ENCODE results near the gene ABTB2. TPM values are rescaled to one million over a fixed set of nuclear protein-coding genes. Genes with fewer than 3 reads are reported as not detected.

The ABTB2 gene
- total and polyA plus RNA-seq, 12 donors: 2.5 to 19.1 (median 14.2) TPM

DNA sequence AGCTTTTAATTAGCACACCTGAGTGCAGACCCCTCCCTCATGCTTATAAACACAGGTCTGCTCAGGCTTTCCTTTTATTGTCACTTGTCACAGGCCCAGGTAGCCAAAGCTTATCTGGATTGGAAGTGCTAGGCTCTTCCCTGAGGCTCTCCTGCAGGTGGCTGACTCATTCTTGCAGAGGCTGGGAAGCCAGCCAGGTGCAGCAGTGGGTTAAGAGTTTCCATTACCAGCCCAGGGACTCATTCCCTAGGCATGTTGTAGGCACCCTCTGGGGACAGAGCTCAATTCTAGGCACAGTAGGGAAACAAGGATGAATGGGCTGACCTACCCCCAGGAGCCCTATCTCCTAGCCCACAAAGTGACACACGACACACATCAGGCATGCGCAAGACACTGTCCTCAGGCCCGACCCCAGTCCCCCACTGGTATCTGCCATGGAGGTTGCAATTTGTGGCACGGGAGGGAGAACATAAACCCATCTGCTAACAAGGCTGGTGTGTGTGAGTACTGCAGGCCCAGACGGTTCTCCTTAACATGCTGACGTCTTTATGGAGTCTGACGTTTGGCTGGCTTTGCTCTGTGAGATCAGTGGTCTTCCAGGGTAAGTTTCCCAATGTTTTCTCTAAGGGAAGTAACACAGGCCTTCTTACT, 94.2 kb downstream of the ABTB2 start:
- peak; percentile 41 to 59 for DNase-seq
- no peak overlapping the region for H3K4me3 ChIP-seq
- peak overlapping the region in 3 of 10 donors; percentile 13 to 60 (median 27) for H3K27ac ChIP-seq
- intact Hi-C loops (cut with DNase I): loop anchor here in 2 of 10 donors (10.0 kb wide), 2 partner anchors 81 to 91 kb away; partner anchors contain the start of gene ABTB2 (in 1 of the 2)
- ATAC-seq: peak; percentile 56 to 80 (median 61)
- TF ChIP-seq, protein P1, sequence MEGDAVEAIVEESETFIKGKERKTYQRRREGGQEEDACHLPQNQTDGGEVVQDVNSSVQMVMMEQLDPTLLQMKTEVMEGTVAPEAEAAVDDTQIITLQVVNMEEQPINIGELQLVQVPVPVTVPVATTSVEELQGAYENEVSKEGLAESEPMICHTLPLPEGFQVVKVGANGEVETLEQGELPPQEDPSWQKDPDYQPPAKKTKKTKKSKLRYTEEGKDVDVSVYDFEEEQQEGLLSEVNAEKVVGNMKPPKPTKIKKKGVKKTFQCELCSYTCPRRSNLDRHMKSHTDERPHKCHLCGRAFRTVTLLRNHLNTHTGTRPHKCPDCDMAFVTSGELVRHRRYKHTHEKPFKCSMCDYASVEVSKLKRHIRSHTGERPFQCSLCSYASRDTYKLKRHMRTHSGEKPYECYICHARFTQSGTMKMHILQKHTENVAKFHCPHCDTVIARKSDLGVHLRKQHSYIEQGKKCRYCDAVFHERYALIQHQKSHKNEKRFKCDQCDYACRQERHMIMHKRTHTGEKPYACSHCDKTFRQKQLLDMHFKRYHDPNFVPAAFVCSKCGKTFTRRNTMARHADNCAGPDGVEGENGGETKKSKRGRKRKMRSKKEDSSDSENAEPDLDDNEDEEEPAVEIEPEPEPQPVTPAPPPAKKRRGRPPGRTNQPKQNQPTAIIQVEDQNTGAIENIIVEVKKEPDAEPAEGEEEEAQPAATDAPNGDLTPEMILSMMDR (IDR thresholded peaks at IDR 0.05): no peak
- no peaks in the 10 kb centered on the region for H3K36me3 ChIP-seq
- H3K27me3 ChIP-seq: no peaks in the 10 kb centered on the region
- 84 to 86% methylated on average over 7 of the region's 7 CpGs for WGBS, 2 donors
- peaks cover 9 to 54% (median 27%) of the 10 kb centered on the region in 9 donors for H3K4me1 ChIP-seq
- H3K9me3 ChIP-seq: no peaks in the 10 kb centered on the region

DNA sequence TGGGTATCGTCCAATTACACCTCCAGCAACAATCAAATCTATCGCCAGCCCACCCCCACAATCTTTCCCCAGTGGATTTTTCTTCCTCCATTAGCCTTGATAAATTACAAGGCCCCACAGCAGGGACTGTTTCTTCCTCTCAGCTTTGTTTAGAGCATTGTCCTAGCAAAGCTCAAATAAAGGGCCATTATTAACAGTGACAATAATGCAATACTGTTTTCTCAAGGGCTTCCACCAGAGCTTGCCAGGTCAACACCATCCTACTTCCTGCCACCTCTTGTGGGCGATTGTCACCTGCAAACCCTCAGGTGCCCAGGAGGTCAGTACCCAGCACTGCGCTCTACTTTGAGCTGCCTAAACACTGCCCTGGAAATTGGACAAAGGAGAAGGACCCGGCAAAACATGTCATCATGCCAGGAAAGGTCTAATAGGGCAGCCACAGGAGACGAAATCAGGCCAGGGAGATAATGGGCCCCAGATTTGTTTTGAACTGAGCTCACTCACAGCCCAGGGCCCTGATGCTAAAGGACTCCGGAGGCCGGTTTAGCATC, 95.2 kb downstream of the ABTB2 start:
- H3K4me3 ChIP-seq: no peak overlapping the region
- intact Hi-C loops (cut with DNase I): loop anchor here in 2 of 10 donors (10.0 kb wide), 2 partner anchors 82 to 92 kb away; partner anchors contain the start of gene ABTB2 (in 1 of the 2)
- no peaks in the 10 kb centered on the region for H3K36me3 ChIP-seq
- no peaks in the 10 kb centered on the region for H3K9me3 ChIP-seq
- TF ChIP-seq, protein P1 (IDR thresholded peaks at IDR 0.05): no peak
- ATAC-seq: peak in 3 of 8 donors; percentile 4 to 18 (median 18)
- DNase-seq: no peak
- no peaks in the 10 kb centered on the region for H3K27me3 ChIP-seq
- whole genome bisulfite sequencing, 2 donors: 69 to 72% methylated on average over 8 of the region's 8 CpGs
- H3K27ac ChIP-seq: peak overlapping the region in 3 of 10 donors; percentile 15 to 60 (median 27)
- H3K4me1 ChIP-seq: peaks cover 9 to 54% (median 27%) of the 10 kb centered on the region in 9 donors

DNA sequence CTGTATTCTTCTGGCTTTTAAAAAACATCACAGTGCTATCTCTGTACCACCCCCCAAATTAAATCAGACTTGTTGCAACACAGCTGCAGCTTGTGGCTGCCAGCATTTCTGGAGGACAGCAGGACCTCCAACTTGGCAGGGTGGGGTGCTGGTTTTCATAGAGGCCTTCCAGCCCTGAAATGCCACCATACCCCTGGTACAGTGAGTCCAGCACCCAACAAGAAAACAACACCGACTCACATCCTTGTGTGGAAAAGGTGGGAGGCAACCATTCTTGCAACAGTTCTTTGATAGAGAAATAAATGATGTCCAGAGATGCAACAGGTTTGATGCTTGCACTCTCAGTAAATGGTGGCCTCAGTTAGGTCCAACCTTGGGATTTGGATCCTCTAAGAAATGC, 96.0 kb downstream of the ABTB2 start:
- Histone ChIP-seq H3K4me3 (no peak overlapping the region), H3K9me3 (no peaks in the 10 kb centered on the region), H3K36me3 (no peaks in the 10 kb centered on the region), H3K27ac (no peak overlapping the region), H3K27me3 (no peaks in the 10 kb centered on the region), H3K4me1 (peaks cover 9 to 57% (median 25%) of the 10 kb centered on the region in 9 donors)
- DNase-seq (no peak), ATAC-seq (no peak)
- WGBS, 2 donors: 89 to 95% methylated on average over 1 of the region's 1 CpG
- intact Hi-C loops (cut with DNase I): loop anchor here in 2 of 10 donors (10.0 kb wide), 2 partner anchors 83 to 93 kb away; partner anchors contain the start of gene ABTB2 (in 1 of the 2)
- TF ChIP-seq, protein P1 (IDR thresholded peaks at IDR 0.05): no peak

DNA sequence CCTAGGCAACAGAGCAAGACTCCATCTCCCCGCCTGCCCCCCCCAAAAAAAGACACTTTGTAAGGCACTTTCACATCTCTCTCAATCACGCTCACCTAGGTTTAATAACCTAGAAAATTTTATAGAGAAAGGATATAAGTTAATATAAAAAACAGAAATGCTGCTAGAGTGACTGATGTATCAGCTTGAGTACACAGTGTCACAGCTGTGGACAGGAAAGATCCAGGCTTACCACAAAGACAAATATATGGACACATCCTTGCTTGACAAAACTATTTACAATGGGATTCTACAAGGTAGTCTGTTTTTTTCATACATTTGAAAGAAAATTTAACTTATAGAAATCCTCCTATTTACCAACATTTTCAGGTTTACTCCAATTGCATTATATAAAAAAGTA, 96.7 kb downstream of the ABTB2 start:
- no peaks in the 10 kb centered on the region for H3K36me3 ChIP-seq
- TF ChIP-seq, protein P1 (IDR thresholded peaks at IDR 0.05): no peak
- H3K27ac ChIP-seq: no peak overlapping the region
- H3K9me3 ChIP-seq: no peaks in the 10 kb centered on the region
- WGBS, 2 donors: 81 to 89% methylated on average over 2 of the region's 2 CpGs
- H3K27me3 ChIP-seq: no peaks in the 10 kb centered on the region
- H3K4me3 ChIP-seq: no peak overlapping the region
- H3K4me1 ChIP-seq: peaks cover 9 to 51% (median 20%) of the 10 kb centered on the region in 9 donors
- intact Hi-C loops (cut with DNase I): loop anchor here in 2 of 10 donors (10.0 kb wide), 2 partner anchors 84 to 94 kb away; partner anchors contain the start of gene ABTB2 (in 1 of the 2)
- no peak for ATAC-seq
- DNase-seq: no peak
